Measurements from ENCODE around the gene PI4KA. TPM values are rescaled to one million over a fixed set of nuclear protein-coding genes. Genes with fewer than 3 reads are reported as not detected.
"Not testable (repeated sequence)": the region's sequence is repeated elsewhere in the genome, so short reads cannot be mapped to it uniquely, and the experiment has no call there.

PI4KA gene
- total and polyA plus RNA-seq, 2 donors from 2014 or later: 37.3 to 92.8 TPM

DNA sequence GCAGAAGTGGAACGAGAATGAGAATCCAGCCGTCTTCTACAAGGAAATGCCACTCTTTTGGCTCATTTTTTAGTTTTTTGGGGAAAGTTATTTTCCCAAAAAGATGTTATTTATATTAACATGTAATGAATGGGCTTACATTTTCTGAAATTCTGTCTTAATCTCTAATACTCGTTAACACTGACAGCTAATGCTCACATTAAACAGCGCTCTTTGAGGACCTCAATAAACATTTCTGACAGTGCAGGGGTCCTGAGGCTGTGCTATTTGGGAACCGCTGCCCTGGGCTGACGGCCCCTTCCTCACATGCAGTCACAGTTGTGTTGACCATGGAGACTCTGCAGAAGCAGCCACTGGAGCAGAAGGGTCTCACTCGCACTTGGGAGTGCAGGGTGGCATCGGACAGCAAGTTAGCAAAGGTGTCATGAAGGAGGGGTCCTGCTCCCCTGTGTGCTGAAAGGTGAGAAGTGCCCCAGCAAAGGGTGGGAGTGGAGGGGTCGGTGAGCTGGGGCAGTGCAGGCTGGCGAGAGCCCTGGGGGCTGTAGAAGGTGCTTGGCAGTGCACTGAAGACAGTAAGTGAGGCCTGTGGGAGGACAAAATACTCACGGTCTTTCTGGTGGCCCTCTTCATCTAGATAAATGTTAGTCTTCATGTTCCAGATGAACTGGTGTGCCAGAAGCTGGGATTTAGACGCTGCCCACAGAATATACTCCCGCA lies 137.8 kb downstream of the PI4KA start:
- Histone ChIP-seq H3K9me3 (ENCODE audit: control insufficient read depth in 2 of 3, insufficient read depth in 1 of 3, low read length in 3 of 3) (no peaks in the 10 kb centered on the region), H3K27me3 (ENCODE audit: control insufficient read depth, insufficient read depth, low read length) (no peaks in the 10 kb centered on the region), H3K9ac (ENCODE audit: low read length in 3 of 3) (no peak overlapping the region), H3K36me3 (ENCODE audit: control insufficient read depth in 2 of 3, insufficient read depth in 3 of 3, low read length in 3 of 3) (peaks cover 0 to 6% (median 2%) of the 10 kb centered on the region in 3 donors), H3K27ac (ENCODE audit: low read depth in 2 of 2, low read length in 2 of 2) (no peak overlapping the region), H3K4me1 (ENCODE audit: control insufficient read depth in 2 of 3, insufficient read depth in 2 of 3, low read depth in 1 of 3, low read length in 3 of 3) (no peaks in the 10 kb centered on the region), H3K4me3 (ENCODE audit: low read length in 3 of 3) (no peak overlapping the region)
- DNase-seq (peak in 1 of 5 donors; percentile 35), FAIRE-seq (no peak)
- intact Hi-C loops (cut with DNase I): no loop called here
- TF ChIP-seq CTCF (IDR thresholded peaks at IDR 0.05; ENCODE audit: borderline replicate concordance, extremely low read depth, insufficient read depth): no peak

- H3K9me3 ChIP-seq (ENCODE audit: control insufficient read depth in 2 of 3, insufficient read depth in 1 of 3, low read length in 3 of 3); intact Hi-C loops (cut with DNase I); H3K27me3 ChIP-seq (ENCODE audit: control insufficient read depth, insufficient read depth, low read length); H3K4me3 ChIP-seq (ENCODE audit: low read length in 3 of 3); H3K9ac ChIP-seq (ENCODE audit: low read length in 3 of 3); H3K4me1 ChIP-seq (ENCODE audit: control insufficient read depth in 2 of 3, insufficient read depth in 2 of 3, low read depth in 1 of 3, low read length in 3 of 3); H3K27ac ChIP-seq (ENCODE audit: low read depth in 2 of 2, low read length in 2 of 2); FAIRE-seq; H3K36me3 ChIP-seq (ENCODE audit: control insufficient read depth in 2 of 3, insufficient read depth in 3 of 3, low read length in 3 of 3): not testable (repeated sequence)
- peak in 1 of 5 donors; percentile 46 for DNase-seq
Measured at GRCh38 chr22:20718727-20719126, 139.9 kb downstream of the PI4KA start.

DNA sequence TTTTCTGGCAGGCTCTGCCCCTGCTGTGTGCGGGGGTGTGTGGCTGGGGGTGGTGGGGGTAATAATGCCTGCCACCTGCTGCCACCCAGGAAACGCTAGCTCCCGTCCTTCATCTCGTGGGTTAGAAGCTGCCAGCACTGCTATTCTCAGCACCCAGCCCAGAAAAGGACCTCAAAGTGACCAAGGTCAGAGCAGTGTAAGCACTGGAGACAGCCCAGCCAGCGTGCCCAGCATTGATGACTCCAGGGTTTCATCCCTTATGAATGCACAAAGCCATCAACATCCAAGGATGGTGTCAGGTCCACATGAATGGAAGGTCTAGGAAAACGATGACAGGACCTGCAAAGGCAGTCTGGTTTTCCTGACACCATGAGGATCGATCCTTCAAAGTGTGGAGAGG lies 140.6 kb downstream of the PI4KA start:
- H3K9me3 ChIP-seq (ENCODE audit: control insufficient read depth in 2 of 3, insufficient read depth in 1 of 3, low read length in 3 of 3); intact Hi-C loops (cut with DNase I); H3K4me3 ChIP-seq (ENCODE audit: low read length in 3 of 3); H3K27ac ChIP-seq (ENCODE audit: low read depth in 2 of 2, low read length in 2 of 2); FAIRE-seq; H3K27me3 ChIP-seq (ENCODE audit: control insufficient read depth, insufficient read depth, low read length); H3K9ac ChIP-seq (ENCODE audit: low read length in 3 of 3); H3K36me3 ChIP-seq (ENCODE audit: control insufficient read depth in 2 of 3, insufficient read depth in 3 of 3, low read length in 3 of 3); H3K4me1 ChIP-seq (ENCODE audit: control insufficient read depth in 2 of 3, insufficient read depth in 2 of 3, low read depth in 1 of 3, low read length in 3 of 3): not testable (repeated sequence)
- DNase-seq: peak in 1 of 5 donors; percentile 19

- FAIRE-seq; H3K36me3 ChIP-seq (ENCODE audit: control insufficient read depth in 2 of 3, insufficient read depth in 3 of 3, low read length in 3 of 3); H3K4me1 ChIP-seq (ENCODE audit: control insufficient read depth in 2 of 3, insufficient read depth in 2 of 3, low read depth in 1 of 3, low read length in 3 of 3); H3K27ac ChIP-seq (ENCODE audit: low read depth in 2 of 2, low read length in 2 of 2); intact Hi-C loops (cut with DNase I); H3K27me3 ChIP-seq (ENCODE audit: control insufficient read depth, insufficient read depth, low read length); H3K9me3 ChIP-seq (ENCODE audit: control insufficient read depth in 2 of 3, insufficient read depth in 1 of 3, low read length in 3 of 3); H3K9ac ChIP-seq (ENCODE audit: low read length in 3 of 3); H3K4me3 ChIP-seq (ENCODE audit: low read length in 3 of 3): not testable (repeated sequence)
- DNase-seq: peak in 1 of 5 donors; percentile 46
Measured at GRCh38 chr22:20717213-20717866, 141.3 kb downstream of the PI4KA start.

- H3K4me3 ChIP-seq (ENCODE audit: low read length in 3 of 3); H3K9ac ChIP-seq (ENCODE audit: low read length in 3 of 3); H3K9me3 ChIP-seq (ENCODE audit: control insufficient read depth in 2 of 3, insufficient read depth in 1 of 3, low read length in 3 of 3); H3K27me3 ChIP-seq (ENCODE audit: control insufficient read depth, insufficient read depth, low read length); H3K27ac ChIP-seq (ENCODE audit: low read depth in 2 of 2, low read length in 2 of 2); intact Hi-C loops (cut with DNase I); H3K4me1 ChIP-seq (ENCODE audit: control insufficient read depth in 2 of 3, insufficient read depth in 2 of 3, low read depth in 1 of 3, low read length in 3 of 3); H3K36me3 ChIP-seq (ENCODE audit: control insufficient read depth in 2 of 3, insufficient read depth in 3 of 3, low read length in 3 of 3); FAIRE-seq: not testable (repeated sequence)
- peak in 1 of 5 donors; percentile 59 for DNase-seq
Measured at GRCh38 chr22:20713116-20713515, 145.5 kb downstream of the PI4KA start.

DNA sequence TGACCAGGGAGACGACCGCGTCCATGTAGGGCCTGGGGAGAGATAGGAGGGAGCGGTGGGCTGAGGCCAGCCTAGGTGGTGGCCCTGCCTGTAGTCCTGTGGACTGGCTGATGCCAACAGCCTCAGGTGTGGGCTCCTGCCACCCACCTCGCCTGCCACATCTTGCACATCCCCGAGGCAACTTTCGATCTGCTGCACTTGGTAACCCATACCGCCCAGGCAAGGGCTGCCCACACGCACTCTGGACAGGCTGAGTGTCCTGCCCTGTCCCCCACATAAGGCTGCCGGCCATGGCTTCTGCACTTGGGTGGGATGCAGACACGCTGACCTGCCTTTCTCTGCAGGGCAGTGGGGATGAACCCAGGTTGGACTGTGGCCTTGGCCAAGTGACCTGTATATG lies 148.6 kb downstream of the PI4KA start:
- H3K4me3 ChIP-seq (ENCODE audit: low read length in 3 of 3); H3K36me3 ChIP-seq (ENCODE audit: control insufficient read depth in 2 of 3, insufficient read depth in 3 of 3, low read length in 3 of 3); H3K27me3 ChIP-seq (ENCODE audit: control insufficient read depth, insufficient read depth, low read length); FAIRE-seq; intact Hi-C loops (cut with DNase I); H3K9ac ChIP-seq (ENCODE audit: low read length in 3 of 3); H3K4me1 ChIP-seq (ENCODE audit: control insufficient read depth in 2 of 3, insufficient read depth in 2 of 3, low read depth in 1 of 3, low read length in 3 of 3); H3K9me3 ChIP-seq (ENCODE audit: control insufficient read depth in 2 of 3, insufficient read depth in 1 of 3, low read length in 3 of 3); H3K27ac ChIP-seq (ENCODE audit: low read depth in 2 of 2, low read length in 2 of 2): not testable (repeated sequence)
- DNase-seq: peak in 1 of 5 donors; percentile 68

DNA sequence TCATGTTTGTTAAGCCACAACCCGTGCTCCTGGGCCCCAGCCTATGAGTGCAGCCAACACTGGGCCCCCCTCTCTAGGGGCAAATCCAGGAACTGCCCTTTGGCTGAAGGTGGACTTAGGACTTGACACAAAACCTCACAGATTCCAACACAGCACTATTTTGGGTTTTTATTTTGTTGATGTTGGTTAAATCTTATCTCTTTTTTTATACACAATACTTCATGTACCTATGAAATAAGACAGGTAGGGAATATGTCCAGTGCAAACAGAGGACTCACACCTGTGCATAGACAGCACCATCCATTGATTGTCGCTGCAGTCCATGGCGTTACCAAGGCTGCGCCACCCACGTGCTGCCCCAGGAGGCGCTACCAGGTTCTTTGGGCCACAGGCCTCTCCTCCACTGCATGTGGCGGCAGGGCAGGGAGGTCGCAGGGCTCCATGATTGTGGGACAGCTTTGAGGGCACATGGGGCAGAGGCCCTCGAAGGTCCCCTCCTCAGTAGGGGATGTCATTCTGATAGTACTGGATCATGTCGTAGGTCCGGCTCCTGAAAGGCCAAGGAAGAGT lies 151.0 kb downstream of the PI4KA start:
- FAIRE-seq; H3K36me3 ChIP-seq (ENCODE audit: control insufficient read depth in 2 of 3, insufficient read depth in 3 of 3, low read length in 3 of 3); H3K9me3 ChIP-seq (ENCODE audit: control insufficient read depth in 2 of 3, insufficient read depth in 1 of 3, low read length in 3 of 3); H3K27ac ChIP-seq (ENCODE audit: low read depth in 2 of 2, low read length in 2 of 2); H3K4me1 ChIP-seq (ENCODE audit: control insufficient read depth in 2 of 3, insufficient read depth in 2 of 3, low read depth in 1 of 3, low read length in 3 of 3); H3K9ac ChIP-seq (ENCODE audit: low read length in 3 of 3); H3K27me3 ChIP-seq (ENCODE audit: control insufficient read depth, insufficient read depth, low read length); intact Hi-C loops (cut with DNase I); DNase-seq; H3K4me3 ChIP-seq (ENCODE audit: low read length in 3 of 3): not testable (repeated sequence)
